HG02938 (cell line): ENCODE data around the gene HOXB8.

ENCODE experiments used
- ATAC-seq: cut with Tn5 transposase; IDR thresholded peaks from one replicate; pipeline ENCODE4 v1.9.1; 2021; ENCODE audit warnings: mild to moderate bottlenecking, moderate library complexity; ENCODE audit not compliant: unreplicated experiment

Gene HOXB8

GRCh38 chr17:48624544-48625494 is 9.7 kb upstream of the HOXB8 start:
- ATAC-seq, result no peak

GRCh38 chr17:48624118-48624517 is 9.0 kb upstream of the HOXB8 start:
- no peak for ATAC-seq

GRCh38 chr17:48623583-48623982 is 8.5 kb upstream of the HOXB8 start:
- no peak for ATAC-seq

GRCh38 chr17:48622857-48623256 is 7.8 kb upstream of the HOXB8 start:
- ATAC-seq, result no peak

- no peak for ATAC-seq
Observed at GRCh38 chr17:48621410-48622392, 6.6 kb upstream of the HOXB8 start.

GRCh38 chr17:48620461-48621139 is 5.5 kb upstream of the HOXB8 start:
- ATAC-seq, result no peak

GRCh38 chr17:48619826-48620449 is 4.8 kb upstream of the HOXB8 start:
- no peak for ATAC-seq

GRCh38 chr17:48618256-48618896 is 3.3 kb upstream of the HOXB8 start:
- no peak for ATAC-seq

- no peak for ATAC-seq
Observed at GRCh38 chr17:48617471-48618255, 2.6 kb upstream of the HOXB8 start.

- ATAC-seq, result no peak
Observed at GRCh38 chr17:48616717-48617470, 1.8 kb upstream of the HOXB8 start.

GRCh38 chr17:48615963-48616716 is 1.0 kb upstream of the HOXB8 start:
- ATAC-seq, result no peak

- ATAC-seq, result no peak
Observed at GRCh38 chr17:48613862-48614694, 1.0 kb downstream of the HOXB8 start.

GRCh38 chr17:48612854-48613691 is 2.0 kb downstream of the HOXB8 start:
- ATAC-seq, result no peak

- no peak for ATAC-seq
Observed at GRCh38 chr17:48612456-48612853, 2.6 kb downstream of the HOXB8 start.

- ATAC-seq, result no peak
Observed at GRCh38 chr17:48611681-48612455, 3.2 kb downstream of the HOXB8 start.
